Right lobe of liver (tissue), 6 donors: ENCODE measurements around the gene BCKDHA. TPM values are rescaled to one million over a fixed set of nuclear protein-coding genes. Genes with fewer than 3 reads are reported as not detected.

ENCODE experiments used
- ATAC-seq, 4 donors: fragments of 200-7000 bp; cut with Tn5 transposase; one replicate each; pipeline ENCODE4 v1.9.1; 2020; ENCODE audit warnings: mild to moderate bottlenecking in 4 of 4, moderate library complexity in 4 of 4
- DNase-seq, 3 donors: peaks; one replicate each; pipeline ENCODE4 v3.0.0-alpha.2; 2020
- H3K27ac ChIP-seq, 3 donors: fragments of 200-600 bp; one replicate each; pipeline ENCODE4 v1.8.0; 2022
- H3K27me3 ChIP-seq, 2 donors: fragments of 200-600 bp; one replicate each; pipeline ENCODE4 v1.8.0; 2022
- H3K36me3 ChIP-seq, 4 donors: fragments of 200-600 bp; sonication (generic) in 1 of 4; one replicate each; pipeline versions ENCODE4 v1.5.1 to v1.8.0; 2017 to 2022; ENCODE audit warnings: control low read depth in 1 of 4
- H3K4me1 ChIP-seq, 4 donors: fragments of 200-600 bp; sonication (generic) in 1 of 4; one replicate each; pipeline versions ENCODE4 v1.5.1 to v1.8.0; 2017 to 2022; ENCODE audit warnings: control low read depth in 1 of 4
- H3K4me3 ChIP-seq, 3 donors: fragments of 200-600 bp; one replicate each; pipeline ENCODE4 v1.8.0; 2022
- H3K9me3 ChIP-seq, 4 donors: fragments of 200-600 bp; sonication (generic) in 1 of 4; one replicate each; pipeline versions ENCODE4 v1.5.1 to v1.8.0; 2017 to 2022; ENCODE audit warnings: control low read depth in 1 of 4
- POLR2A ChIP-seq: fragments of 450-650 bp; IDR thresholded peaks from one replicate; pipeline ENCODE4 v1.6.1; 2017; ENCODE audit warnings: antibody characterized with exemption, mild to moderate bottlenecking
- WGBS: methylation state at CpG from one replicate; pipeline ENCODE4 v1.1.6; 2018; ENCODE audit warnings: low coverage, low lambda C conversion rate; ENCODE audit not compliant: insufficient coverage; ENCODE audit errors: missing lambda C conversion rate; 5-methylcytosine and 5-hydroxymethylcytosine counted together
- intact Hi-C, 2 donors: fragments of 100-400 bp; cut with DNase I; formaldehyde crosslinking; loops; one replicate each; pipeline versions ENCODE4 v1.11.2 to v1.14.1; 2022
- total RNA-seq, 6 experiments: library from RNA; depleted of rRNA in 2 of 6; stranded (reverse); fragments of >200 nt in 2 of 6; fragmentation: NEBNext Ultra II Directional in 3 of 6; extraction: Animal tissue kit (Norgen Biotek cat#: 25700) in 3 of 6; gene quantifications; one replicate each; pipeline versions ENCODE4 v1.1.0 to v1.2.4, GENCODE V29; 2016 to 2023
- TF ChIP-seq, protein P1 (sequence below), 4 donors: fragments of 200-600 bp in 3 of 4; fragments of 450-650 bp in 1 of 4; IDR thresholded peaks; one replicate each; pipeline versions ENCODE4 v1.5.1 to v1.8.0; 2016 to 2022; ENCODE audit warnings: antibody characterized with exemption in 4 of 4, mild to moderate bottlenecking in 2 of 4
- donor health status: DM: no; HTN: yes; CAD: no.
- donor health status: DM: no; HTN: no; CAD: no.
- donor health status: DM: no; HTN: no; CAD: no.
- donor health status: DM: no; HTN: yes; CAD: no.
- donor health status: DM: no; HTN: yes; CAD: no.

Gene BCKDHA
- total RNA-seq, 6 experiments from 2014 or later: 32.1 to 68.7 (median 48.9) TPM

DNA sequence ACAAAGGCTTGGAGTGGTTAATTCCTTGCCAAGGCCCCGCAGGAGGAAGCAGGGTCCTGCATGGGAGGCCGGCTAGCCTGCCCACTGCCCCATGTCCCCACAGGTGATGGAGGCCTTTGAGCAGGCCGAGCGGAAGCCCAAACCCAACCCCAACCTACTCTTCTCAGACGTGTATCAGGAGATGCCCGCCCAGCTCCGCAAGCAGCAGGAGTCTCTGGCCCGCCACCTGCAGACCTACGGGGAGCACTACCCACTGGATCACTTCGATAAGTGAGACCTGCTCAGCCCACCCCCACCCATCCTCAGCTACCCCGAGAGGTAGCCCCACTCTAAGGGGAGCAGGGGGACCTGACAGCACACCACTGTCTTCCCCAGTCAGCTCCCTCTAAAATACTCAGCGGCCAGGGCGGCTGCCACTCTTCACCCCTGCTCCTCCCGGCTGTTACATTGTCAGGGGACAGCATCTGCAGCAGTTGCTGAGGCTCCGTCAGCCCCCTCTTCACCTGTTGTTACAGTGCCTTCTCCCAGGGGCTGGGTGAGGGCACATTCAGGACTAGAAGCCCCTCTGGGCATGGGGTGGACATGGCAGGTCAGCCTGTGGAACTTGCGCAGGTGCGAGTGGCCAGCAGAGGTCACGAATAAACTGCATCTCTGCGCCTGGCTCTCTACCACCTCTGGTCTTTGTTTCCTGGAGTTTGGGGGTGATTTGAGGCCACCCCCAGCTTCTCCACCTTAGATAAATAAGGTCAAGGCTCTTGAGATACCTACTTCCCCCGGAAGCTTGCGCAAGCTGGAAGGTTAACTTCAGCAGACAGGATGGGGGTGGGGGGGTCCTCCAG, 26.9 kb downstream of the BCKDHA start:
- ATAC-seq (no peak), DNase-seq (no peak)
- no peaks in the 10 kb centered on the region for H3K27me3 ChIP-seq
- H3K27ac ChIP-seq: no peak overlapping the region
- H3K36me3 ChIP-seq: peaks cover 0 to 48% (median 17%) of the 10 kb centered on the region in 4 donors
- H3K9me3 ChIP-seq: no peaks in the 10 kb centered on the region
- intact Hi-C loops: no loop called here
- H3K4me3 ChIP-seq: no peak overlapping the region
- 33% methylated on average over 3 of the region's 21 CpGs for WGBS
- TF ChIP-seq, protein P1, sequence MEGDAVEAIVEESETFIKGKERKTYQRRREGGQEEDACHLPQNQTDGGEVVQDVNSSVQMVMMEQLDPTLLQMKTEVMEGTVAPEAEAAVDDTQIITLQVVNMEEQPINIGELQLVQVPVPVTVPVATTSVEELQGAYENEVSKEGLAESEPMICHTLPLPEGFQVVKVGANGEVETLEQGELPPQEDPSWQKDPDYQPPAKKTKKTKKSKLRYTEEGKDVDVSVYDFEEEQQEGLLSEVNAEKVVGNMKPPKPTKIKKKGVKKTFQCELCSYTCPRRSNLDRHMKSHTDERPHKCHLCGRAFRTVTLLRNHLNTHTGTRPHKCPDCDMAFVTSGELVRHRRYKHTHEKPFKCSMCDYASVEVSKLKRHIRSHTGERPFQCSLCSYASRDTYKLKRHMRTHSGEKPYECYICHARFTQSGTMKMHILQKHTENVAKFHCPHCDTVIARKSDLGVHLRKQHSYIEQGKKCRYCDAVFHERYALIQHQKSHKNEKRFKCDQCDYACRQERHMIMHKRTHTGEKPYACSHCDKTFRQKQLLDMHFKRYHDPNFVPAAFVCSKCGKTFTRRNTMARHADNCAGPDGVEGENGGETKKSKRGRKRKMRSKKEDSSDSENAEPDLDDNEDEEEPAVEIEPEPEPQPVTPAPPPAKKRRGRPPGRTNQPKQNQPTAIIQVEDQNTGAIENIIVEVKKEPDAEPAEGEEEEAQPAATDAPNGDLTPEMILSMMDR (IDR thresholded peaks at IDR 0.05): no peak
- no peak for TF ChIP-seq POLR2A
- no peaks in the 10 kb centered on the region for H3K4me1 ChIP-seq

DNA sequence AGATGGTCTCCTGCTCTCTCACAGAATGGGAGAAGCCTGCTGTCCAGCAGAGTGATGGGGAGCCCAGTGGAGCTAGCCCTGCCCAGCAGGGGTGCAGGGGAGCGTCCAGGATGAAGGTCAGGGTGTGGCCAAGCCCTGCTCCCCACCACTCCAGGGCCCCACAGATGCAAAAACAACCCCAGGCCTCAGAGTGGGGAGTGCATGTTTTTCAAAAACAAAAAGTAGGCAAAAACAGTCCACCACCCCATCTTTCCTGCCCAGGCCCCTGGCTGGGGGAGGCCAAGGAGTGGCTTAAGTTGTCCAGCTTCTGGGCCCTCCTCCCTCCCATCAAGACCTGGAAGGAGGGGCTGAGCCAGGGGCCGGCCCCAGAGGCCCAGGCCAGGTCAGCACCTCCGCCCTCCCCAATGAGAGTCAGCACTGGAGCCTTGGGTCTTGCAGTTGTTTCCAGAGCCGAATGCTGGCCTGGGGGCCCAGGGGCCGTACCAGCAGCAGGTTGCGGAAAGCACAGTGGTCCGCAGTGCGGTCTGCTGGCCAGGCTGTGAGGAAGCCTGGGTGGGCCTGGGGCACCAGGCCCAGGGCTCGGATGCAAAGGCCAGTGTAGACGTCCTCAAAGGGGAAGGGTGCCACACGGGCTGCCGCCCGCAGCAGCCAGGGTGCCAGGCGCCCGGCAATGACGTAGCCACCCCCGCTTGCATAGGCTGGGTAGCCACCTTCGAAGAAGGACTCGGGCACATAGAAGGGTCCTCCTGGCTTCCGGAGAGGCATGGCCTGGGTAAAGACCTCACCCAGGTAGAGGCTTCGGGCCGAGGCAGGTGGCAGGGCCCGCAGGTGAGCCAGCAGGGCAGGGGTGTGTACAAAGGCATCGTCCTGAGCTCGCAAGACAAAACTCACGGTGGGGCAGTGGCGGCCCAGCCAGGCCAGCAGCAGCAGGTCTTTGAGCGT, 27.8 kb downstream of the BCKDHA start:
- Histone ChIP-seq H3K36me3 (peaks cover 0 to 39% (median 13%) of the 10 kb centered on the region in 4 donors), H3K9me3 (no peaks in the 10 kb centered on the region), H3K27ac (no peak overlapping the region), H3K4me3 (no peak overlapping the region), H3K4me1 (no peaks in the 10 kb centered on the region), H3K27me3 (no peaks in the 10 kb centered on the region)
- DNase-seq (no peak), ATAC-seq (no peak)
- intact Hi-C loops: no loop called here
- no peak for TF ChIP-seq POLR2A
- TF ChIP-seq, protein P1 (IDR thresholded peaks at IDR 0.05): no peak
- 100% methylated on average over 1 of the region's 28 CpGs for WGBS

GRCh38 chr19:41426116-41426841, 28.7 kb downstream of the BCKDHA start:
- TF ChIP-seq, protein P1 (IDR thresholded peaks at IDR 0.05): no peak
- TF ChIP-seq POLR2A: no peak
- DNase-seq (no peak), ATAC-seq (no peak)
- H3K4me1 ChIP-seq: peaks cover 0 to 4% (median 1%) of the 10 kb centered on the region in 4 donors
- 78% methylated on average over 12 of the region's 36 CpGs for WGBS
- no peaks in the 10 kb centered on the region for H3K27me3 ChIP-seq
- peak overlapping the region in 1 of 3 donors; percentile 37 for H3K27ac ChIP-seq
- peaks cover 0 to 32% (median 9%) of the 10 kb centered on the region in 4 donors for H3K36me3 ChIP-seq
- H3K9me3 ChIP-seq: no peaks in the 10 kb centered on the region
- peak overlapping the region in 1 of 3 donors; percentile 40 for H3K4me3 ChIP-seq
- intact Hi-C loops: no loop called here
